Erythroblast (primary cell): ENCODE measurements around the gene THRB.

ENCODE experiments used
- DNase-seq, 2 experiments: peaks; one replicate each; lab custom pipeline; 2025; lab: John Stamatoyannopoulos, UW
- GATA1 ChIP-seq: IDR thresholded peaks from 2 replicates; pipeline ENCODE4 v1.6.1; 2011; ENCODE audit warnings: low read depth, mild to moderate bottlenecking, control low read depth, low read length, moderate library complexity
- POLR2A ChIP-seq: IDR thresholded peaks from 2 replicates; pipeline ENCODE4 v1.6.1; 2011; ENCODE audit warnings: mild to moderate bottlenecking, low read length

Gene THRB

DNA sequence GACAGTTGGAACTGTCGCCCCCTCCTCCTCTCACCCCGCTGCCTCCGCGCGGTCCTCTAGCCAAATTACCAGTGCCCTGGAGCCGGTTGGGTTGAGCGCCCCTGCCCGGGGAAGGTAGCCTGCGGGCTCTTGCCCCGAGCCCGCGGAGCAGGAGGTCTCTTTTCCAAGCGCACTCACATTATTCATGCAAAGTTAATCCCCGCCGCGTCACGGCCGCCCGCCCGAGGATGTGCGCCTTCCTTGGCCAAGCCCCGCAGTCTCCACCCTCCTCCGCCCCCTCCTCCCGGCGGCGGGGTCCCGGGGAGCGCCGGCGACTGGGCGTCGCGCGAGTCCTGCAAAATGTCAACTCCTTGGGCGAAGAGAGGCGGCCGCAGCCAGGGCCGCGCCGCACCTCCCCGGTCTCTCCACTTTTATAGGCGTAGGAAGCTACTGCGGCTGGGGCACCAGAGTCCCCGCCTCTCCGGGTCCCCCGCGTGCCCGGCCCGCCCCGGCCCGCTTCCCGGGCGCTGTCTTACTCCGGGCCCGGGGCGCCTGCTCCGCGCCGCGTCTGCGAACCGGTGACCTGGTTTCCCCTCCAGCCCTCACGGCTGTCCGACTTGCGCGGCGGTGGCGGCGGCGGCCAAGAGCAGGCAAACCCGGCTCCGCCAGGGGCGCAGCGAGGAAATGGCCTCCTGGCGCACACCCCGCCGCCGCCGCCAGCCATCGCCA is at the start of gene THRB:
THRB (minus strand) TSS at position 233 of the 708 bp plus-strand sequence.
- peak; percentile 40 to 47 for DNase-seq
- peak; percentile 66 for TF ChIP-seq POLR2A
- TF ChIP-seq GATA1, result no peak

DNA sequence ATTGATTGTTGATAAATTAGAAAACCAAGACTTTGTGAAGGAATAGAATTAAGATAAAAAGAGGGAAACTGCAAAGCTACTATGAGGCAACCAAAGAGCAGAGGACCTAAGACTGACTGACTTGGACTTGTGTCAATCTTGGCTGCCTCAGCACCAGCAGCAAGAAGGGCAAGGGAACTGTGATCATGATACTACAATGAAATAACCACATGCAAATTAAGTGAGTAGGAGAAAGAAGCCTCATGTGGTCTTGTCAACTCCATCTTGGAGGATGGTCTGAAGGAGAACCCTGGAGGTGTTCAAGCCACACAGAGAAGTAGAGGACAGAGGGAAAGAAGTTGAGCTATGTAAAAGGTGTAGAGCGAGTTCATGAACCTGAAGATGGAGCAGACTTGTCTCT is 47.3 kb upstream of the THRB start:
- DNase-seq, result no peak
- TF ChIP-seq POLR2A (no peak), GATA1 (no peak)

DNA sequence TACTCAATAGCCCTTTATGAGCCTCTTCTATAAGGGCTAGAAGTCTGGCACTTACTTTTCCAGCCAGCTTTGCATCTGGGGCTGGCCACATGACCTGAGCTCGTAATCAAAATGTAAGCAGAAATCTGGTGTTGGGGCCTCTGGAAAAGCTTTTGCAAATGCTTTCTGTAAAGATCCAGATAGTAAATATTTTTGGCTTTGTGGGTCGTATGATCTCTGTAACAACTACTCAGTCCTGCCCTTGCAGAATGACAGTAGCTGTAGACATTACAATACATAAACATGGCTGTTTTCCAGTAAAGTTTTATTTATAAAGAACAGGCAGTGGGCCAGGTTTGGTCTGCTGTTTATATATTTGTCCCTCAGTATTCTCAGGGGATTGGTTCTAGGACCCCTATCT is 46.2 kb upstream of the THRB start:
- DNase-seq, result no peak
- TF ChIP-seq POLR2A (no peak), GATA1 (no peak)

DNA sequence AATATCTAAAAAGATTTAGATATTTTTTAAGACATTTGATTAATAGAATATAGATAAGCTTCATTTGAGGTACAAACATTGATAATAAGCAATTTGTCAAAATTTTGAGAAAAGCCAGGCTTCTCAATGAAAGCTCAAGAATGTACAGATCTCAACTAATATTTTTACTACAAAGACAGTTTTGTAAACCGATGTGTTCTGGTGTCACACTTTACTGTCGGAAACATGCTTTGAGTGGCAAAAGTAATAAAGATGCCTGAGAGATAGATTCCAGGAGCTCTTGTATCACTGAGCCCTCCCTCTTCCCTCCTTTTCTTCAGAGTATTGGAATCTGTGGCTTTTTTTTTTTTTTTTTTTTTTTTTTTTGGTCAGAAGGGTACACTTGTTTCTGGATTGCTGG is 45.0 kb upstream of the THRB start:
- DNase-seq, result no peak
- TF ChIP-seq GATA1 (no peak), POLR2A (no peak)

DNA sequence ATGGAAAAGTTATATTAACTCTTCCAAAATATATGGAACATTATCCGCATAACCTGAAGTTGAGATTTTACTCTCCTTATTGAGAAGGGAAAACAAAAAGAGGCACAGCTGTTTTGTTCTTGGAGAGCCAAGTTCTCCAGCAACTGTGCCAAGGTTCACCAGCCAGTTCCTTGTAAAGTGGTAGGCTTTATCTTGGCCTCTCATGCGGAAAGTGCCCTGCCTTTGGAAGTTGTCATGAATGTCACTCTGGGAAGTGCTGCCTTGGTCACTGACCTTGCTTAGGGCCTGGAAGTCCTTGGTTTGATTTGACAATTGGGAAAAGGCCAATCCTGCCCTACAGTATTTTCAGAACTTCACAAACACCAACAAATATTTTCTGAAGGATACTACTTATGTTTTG is 44.2 kb upstream of the THRB start:
- no peak for DNase-seq
- no peak for TF ChIP-seq GATA1
- TF ChIP-seq POLR2A, result no peak

DNA sequence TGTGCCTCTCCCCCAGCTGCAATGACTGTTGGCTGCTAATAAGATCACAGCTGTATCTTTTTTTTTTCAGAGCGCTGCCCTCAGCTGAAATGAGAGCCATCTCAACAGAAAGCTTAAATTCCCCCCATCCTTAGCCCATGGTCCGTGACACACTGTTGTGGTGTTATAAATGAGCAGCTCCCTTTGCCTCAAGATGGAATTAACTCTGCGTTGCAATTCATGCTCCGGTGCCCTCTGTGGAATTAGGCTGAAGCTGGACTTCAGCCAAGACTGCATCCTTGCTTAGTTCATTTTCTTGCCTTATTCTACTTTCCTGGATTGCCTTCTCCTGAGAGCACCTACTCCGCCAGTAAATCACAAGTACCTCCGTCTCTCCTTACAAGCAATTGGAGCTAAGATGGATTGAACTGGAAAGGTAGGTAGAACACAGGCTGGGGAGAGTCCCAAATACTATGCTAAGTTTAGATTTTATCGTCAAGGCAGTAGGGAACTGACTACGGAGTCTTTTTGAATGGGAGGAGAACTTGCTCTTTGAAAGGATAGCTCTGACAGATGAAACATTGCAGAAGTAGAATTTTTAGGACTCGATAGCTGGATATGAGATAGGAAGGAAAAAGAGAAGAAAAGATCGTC is 39.0 kb upstream of the THRB start:
- no peak for DNase-seq
- TF ChIP-seq GATA1 (no peak), POLR2A (no peak)

DNA sequence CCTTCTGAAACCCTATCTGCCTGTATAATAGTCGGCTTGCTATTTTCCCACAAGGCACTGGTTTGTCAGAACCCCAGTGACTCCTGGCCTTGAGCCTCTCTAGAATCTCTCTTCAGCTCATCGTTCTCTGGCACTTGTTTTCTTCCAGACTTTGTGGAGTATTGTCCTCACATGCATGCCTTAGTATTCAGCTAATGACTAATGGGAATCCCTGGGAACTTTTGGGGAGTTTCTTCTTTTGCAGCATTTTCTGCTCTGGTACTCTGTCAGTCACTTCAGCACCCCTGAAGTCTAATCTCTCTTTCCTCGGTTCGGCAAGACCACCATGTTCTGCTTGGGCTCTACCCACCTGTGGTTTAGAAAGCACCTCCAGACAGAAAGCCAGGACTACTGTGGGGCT is 35.8 kb upstream of the THRB start:
- DNase-seq, result no peak
- TF ChIP-seq POLR2A (no peak), GATA1 (no peak)

DNA sequence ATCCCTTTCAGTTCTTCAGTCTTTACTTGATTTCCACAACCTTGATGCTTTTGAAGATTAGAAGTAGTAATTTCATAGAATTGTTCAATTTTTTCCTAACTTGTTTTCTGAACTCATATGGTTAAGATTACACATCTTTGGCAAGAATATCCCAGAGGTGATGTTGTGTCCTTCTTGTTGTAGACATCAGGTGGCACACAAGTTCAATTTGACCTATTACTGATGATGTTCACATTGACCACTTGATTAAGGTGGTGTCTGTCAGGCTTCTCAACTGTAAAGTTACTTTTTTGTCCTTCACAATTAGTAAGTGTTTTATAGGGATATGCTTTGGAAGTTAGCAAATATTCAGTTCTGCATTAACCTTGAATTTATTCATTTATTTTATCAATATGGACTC is 34.6 kb upstream of the THRB start:
- TF ChIP-seq GATA1 (no peak), POLR2A (no peak)
- no peak for DNase-seq

DNA sequence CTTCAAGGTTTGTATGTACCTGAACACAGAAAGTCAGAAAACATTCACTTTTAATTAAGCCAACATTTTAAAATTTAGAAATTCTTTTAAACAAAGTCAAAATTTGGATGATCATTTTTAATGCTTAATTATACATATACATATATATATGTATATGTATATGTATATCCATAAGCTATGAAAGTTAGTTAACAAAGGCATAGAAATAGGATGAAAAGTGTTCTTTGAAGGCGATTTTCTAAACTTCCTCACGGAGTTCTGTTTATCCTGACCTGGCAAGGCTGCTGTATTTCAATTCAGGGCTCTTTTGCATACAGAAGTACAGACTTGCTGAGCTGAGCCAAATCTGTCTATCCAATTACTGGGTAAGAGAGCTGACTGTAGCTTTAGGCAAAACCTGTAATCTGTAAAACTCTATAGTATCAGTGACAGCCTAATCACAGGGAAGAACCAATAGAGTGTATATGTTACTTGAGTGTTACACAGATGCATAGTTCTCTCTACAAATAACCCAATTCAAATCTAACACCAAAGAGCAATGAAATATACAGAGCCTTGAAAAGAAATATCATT is 32.1 kb upstream of the THRB start:
- no peak for TF ChIP-seq GATA1
- TF ChIP-seq POLR2A, result no peak
- no peak for DNase-seq

DNA sequence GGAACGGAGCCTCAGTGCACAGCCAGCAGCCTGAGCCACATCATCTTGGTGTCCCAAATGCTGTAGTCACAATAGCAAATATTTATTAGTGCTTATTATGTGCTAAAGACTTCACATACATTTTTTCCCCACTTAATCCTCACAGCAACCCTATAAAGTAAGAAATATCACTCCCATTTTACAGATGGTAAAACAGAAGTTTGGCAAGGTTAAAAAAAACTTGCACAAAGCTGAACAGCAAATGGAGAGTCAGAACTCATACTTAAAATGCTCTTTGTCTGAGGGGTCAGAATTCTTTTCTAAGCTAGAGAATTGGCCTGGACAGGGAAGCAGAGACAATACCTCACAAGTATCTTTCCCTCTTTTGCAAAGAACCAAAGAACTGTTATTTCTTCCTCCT is 30.9 kb upstream of the THRB start:
- no peak for DNase-seq
- TF ChIP-seq POLR2A (no peak), GATA1 (no peak)

DNA sequence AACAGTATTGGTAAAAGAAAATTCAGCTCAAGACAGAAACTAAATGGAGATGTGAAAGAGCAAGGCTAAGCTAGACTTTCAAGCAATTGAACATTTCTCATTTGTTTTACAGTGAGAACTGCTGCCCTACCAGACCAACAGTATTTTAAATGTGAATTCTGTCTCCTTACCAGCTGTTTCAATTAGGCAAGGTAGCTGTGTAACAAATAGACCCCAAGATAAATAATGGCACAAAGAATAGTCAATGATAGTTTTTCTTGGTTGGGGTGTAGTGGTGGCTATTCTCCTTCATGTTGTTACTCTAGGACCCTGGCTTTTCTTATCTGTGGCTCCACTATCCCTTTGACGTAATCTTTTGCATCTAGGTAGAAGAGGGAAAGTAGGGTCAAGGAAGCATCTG is 30.4 kb upstream of the THRB start:
- no peak for DNase-seq
- no peak for TF ChIP-seq GATA1
- TF ChIP-seq POLR2A, result no peak

DNA sequence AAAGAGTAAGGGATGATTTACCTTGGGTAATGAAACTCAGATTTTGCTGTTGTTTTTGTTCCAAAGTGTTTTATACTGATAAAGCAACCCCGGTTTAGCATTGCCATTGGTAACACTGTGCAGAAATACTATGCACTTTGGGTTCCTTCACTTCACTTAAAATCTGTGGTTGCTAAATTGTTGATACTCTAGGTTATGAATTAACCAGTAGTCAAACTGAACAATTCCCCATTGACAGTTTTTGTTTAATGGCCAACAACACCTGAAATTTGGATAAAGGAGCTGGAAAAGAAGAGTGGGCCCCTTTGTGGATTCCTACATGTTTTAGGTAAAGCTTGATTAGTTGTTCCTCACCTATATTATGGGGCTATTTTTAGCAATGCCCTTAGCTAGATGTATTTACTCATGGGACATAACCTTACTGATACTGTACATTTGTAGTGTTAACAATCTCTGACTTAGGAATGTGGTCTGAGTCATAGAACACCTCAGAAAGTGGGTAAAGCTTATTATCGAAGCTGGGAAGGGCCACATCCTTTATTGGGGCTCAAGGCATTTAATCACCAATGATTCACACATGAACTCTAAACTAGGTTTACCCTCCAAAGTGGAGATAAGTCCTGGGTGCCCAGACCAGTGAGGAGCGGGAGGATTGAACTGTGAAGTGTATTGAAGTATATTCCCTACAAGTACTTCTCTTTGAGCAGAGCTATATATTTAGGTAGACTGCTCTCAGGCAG is 29.5 kb upstream of the THRB start:
- DNase-seq, result no peak

DNA sequence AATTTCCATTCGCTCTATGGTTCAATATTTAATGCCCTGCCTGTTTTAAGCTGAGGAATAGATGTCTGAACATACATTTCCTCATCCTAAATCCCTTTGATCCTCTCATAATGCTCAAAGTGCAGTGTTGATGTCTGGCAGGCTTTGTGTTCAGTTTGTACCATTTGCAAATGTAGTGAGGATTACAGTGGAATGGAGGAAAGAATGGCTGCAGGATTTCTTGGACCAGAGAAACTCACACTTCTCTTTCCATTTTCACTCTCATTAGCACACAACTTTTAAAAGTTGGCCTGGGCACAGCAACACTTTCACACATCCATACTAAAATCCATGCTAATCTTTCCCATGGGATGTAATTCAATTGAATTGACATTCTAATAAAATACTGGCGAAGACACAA is 28.6 kb upstream of the THRB start:
- TF ChIP-seq GATA1 (no peak), POLR2A (no peak)
- no peak for DNase-seq

More for the DNA sequence above, 29.5 kb upstream of the THRB start:
- TF ChIP-seq GATA1 (no peak), POLR2A (no peak)

DNA sequence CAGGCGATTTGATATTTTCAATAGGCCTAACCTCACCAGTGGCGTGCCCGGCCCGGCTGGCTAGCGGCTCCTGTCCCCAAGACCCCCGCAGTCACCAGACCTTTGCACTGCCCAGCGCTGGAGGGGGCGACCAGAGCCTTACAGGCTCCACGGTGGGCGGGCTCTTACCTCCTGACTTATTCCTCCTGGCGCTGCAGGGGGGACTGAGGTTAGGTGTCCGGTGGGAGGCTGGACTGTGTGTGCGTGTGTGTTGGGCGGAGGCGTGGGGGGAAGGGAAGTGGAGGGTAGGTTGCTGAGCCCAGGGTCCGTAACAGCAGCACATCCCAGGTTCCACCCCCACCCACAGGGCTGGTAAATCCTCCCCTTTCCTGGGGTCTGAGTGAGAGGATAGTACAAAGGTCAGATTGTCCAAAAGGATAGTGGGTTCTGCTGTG is 27.5 kb upstream of the THRB start:
- TF ChIP-seq POLR2A (no peak), GATA1 (no peak)
- DNase-seq, result no peak
